Esophagus muscularis mucosa (tissue), 4 donors: ENCODE measurements around the gene IGSF5. TPM values are rescaled to one million over a fixed set of nuclear protein-coding genes. Genes with fewer than 3 reads are reported as not detected.

Experiments used
- DNase-seq: peaks from one replicate; pipeline ENCODE4 v3.0.0-alpha.2; 2017; ENCODE audit errors: extremely low spot score
- H3K27ac ChIP-seq, 4 donors: fragments of 200-600 bp; sonication (generic); replicated peaks in 1 of 4; 1 replicate in 3 of 4; 2 replicates in 1 of 4; pipeline ENCODE4 v1.5.1; 2016 to 2019; ENCODE audit warnings: mild to moderate bottlenecking in 1 of 4
- H3K27me3 ChIP-seq, 4 donors: fragments of 200-600 bp; sonication (generic); one replicate each; pipeline versions ENCODE4 v1.5.1 to v1.6.0; 2016 to 2019
- H3K36me3 ChIP-seq, 4 donors: fragments of 200-600 bp; sonication (generic); one replicate each; pipeline ENCODE4 v1.5.1; 2016 to 2019
- H3K4me1 ChIP-seq, 4 donors: fragments of 200-600 bp; sonication (generic); one replicate each; pipeline ENCODE4 v1.5.1; 2016 to 2019
- H3K4me3 ChIP-seq, 4 donors: fragments of 200-600 bp; sonication (generic); 1 replicate in 2 of 4; 2 replicates in 2 of 4; pipeline ENCODE4 v1.5.1; 2016 to 2019; ENCODE audit warnings: mild to moderate bottlenecking in 4 of 4, moderate library complexity in 1 of 4
- H3K9me3 ChIP-seq, 4 donors: fragments of 200-600 bp; sonication (generic); 1 replicate in 3 of 4; 2 replicates in 1 of 4; pipeline ENCODE4 v1.5.1; 2016 to 2019
- CTCF ChIP-seq, 3 experiments: fragments of 200-600 bp in 2 of 3; fragments of 450-650 bp in 1 of 3; sonication (generic) in 2 of 3; IDR thresholded peaks; one replicate each; pipeline ENCODE4 v1.5.1; 2017 to 2019; ENCODE audit warnings: antibody characterized with exemption in 3 of 3, mild to moderate bottlenecking in 2 of 3, moderate library complexity in 1 of 3
- EP300 ChIP-seq: sonication (generic); formaldehyde crosslinking; IDR thresholded peaks from one replicate; pipeline ENCODE4 v1.6.1; 2017; ENCODE audit warnings: antibody characterized with exemption
- POLR2A ChIP-seq: fragments of 450-650 bp; IDR thresholded peaks from one replicate; pipeline ENCODE4 v1.6.1; 2017; ENCODE audit warnings: antibody characterized with exemption, moderate library complexity, mild to moderate bottlenecking, low read depth
- POLR2AphosphoS5 ChIP-seq, 2 donors: sonication (generic); formaldehyde crosslinking; IDR thresholded peaks; one replicate each; pipeline ENCODE4 v1.6.1; 2017; ENCODE audit warnings: antibody characterized with exemption in 2 of 2
- WGBS: methylation state at CpG from one replicate; pipeline ENCODE4 v1.1.5; 2018; 5-methylcytosine and 5-hydroxymethylcytosine counted together
- intact Hi-C: fragments of 100-400 bp; cut with DNase I; formaldehyde crosslinking; loops from one replicate; pipeline ENCODE4 v1.15.1; 2023
- total RNA-seq, 4 donors: library from RNA; depleted of rRNA; stranded (reverse); fragments of >200 nt; gene quantifications; one replicate each; pipeline versions ENCODE4 v1.1.0 to v1.2.1, GENCODE V29; 2016

Gene IGSF5
- total RNA-seq, 4 donors from 2014 or later, result not detected

- intact Hi-C loops, result loop anchor here (2.0 kb wide), 1 partner anchor 196 kb away; no protein-coding TSS in a partner anchor
- 86% methylated on average over 1 of the region's 1 CpG for WGBS
- Histone ChIP-seq H3K27ac (no peak overlapping the region), H3K4me3 (no peak overlapping the region), H3K4me1 (peaks cover 0 to 4% (median 0%) of the 10 kb centered on the region in 4 donors), H3K9me3 (no peaks in the 10 kb centered on the region), H3K36me3 (no peaks in the 10 kb centered on the region), H3K27me3 (peaks cover 0 to 4% (median 0%) of the 10 kb centered on the region in 4 donors)
- no peak for DNase-seq
- no peak for TF ChIP-seq POLR2A
- TF ChIP-seq EP300, result no peak
- no peak for TF ChIP-seq CTCF (IDR thresholded peaks at IDR 0.05)
- no peak for TF ChIP-seq POLR2AphosphoS5 (IDR thresholded peaks at IDR 0.05)
Observed at GRCh38 chr21:39714331-39714730, 30.7 kb upstream of the IGSF5 start.

GRCh38 chr21:39715804-39716397, 29.1 kb upstream of the IGSF5 start:
- Histone ChIP-seq H3K36me3 (no peaks in the 10 kb centered on the region), H3K4me1 (peaks cover 0 to 4% (median 0%) of the 10 kb centered on the region in 4 donors), H3K27me3 (peaks cover 0 to under 1% (median 0%) of the 10 kb centered on the region in 4 donors), H3K9me3 (no peaks in the 10 kb centered on the region), H3K27ac (no peak overlapping the region), H3K4me3 (no peak overlapping the region)
- intact Hi-C loops, result loop anchor here (2.0 kb wide), 1 partner anchor 197 kb away; no protein-coding TSS in a partner anchor
- no peak for DNase-seq
- WGBS, result 33% methylated on average over 10 of the region's 10 CpGs
- TF ChIP-seq POLR2A (no peak), POLR2AphosphoS5 (IDR thresholded peaks at IDR 0.05) (no peak), CTCF (IDR thresholded peaks at IDR 0.05) (peak; percentile 60 to 70 (median 70))

GRCh38 chr21:39720126-39720778, 24.7 kb upstream of the IGSF5 start:
- Histone ChIP-seq H3K4me1 (peaks cover 0 to 4% (median 0%) of the 10 kb centered on the region in 4 donors), H3K9me3 (peaks cover 0 to 3% (median 0%) of the 10 kb centered on the region in 4 donors), H3K27ac (no peak overlapping the region), H3K27me3 (no peaks in the 10 kb centered on the region), H3K36me3 (no peaks in the 10 kb centered on the region), H3K4me3 (no peak overlapping the region)
- TF ChIP-seq POLR2AphosphoS5 (IDR thresholded peaks at IDR 0.05) (no peak), POLR2A (no peak), CTCF (IDR thresholded peaks at IDR 0.05) (no peak)
- intact Hi-C loops, result no loop called here
- WGBS, result 87% methylated on average over 5 of the region's 5 CpGs
- DNase-seq, result no peak

GRCh38 chr21:39721885-39722284, 23.1 kb upstream of the IGSF5 start:
- no peak overlapping the region for H3K4me3 ChIP-seq
- no peaks in the 10 kb centered on the region for H3K4me1 ChIP-seq
- no peak for TF ChIP-seq POLR2A
- no peak for TF ChIP-seq EP300
- no peak for DNase-seq
- 92% methylated on average over 1 of the region's 1 CpG for WGBS
- H3K27ac ChIP-seq, result no peak overlapping the region
- H3K9me3 ChIP-seq, result peaks cover 0 to 3% (median 0%) of the 10 kb centered on the region in 4 donors
- intact Hi-C loops, result no loop called here
- H3K27me3 ChIP-seq, result no peaks in the 10 kb centered on the region
- H3K36me3 ChIP-seq, result no peaks in the 10 kb centered on the region

GRCh38 chr21:39724944-39725343, 20.0 kb upstream of the IGSF5 start:
- intact Hi-C loops, result no loop called here
- Histone ChIP-seq H3K36me3 (no peaks in the 10 kb centered on the region), H3K27me3 (no peaks in the 10 kb centered on the region), H3K4me1 (peaks cover 0 to 3% (median 1%) of the 10 kb centered on the region in 4 donors), H3K27ac (no peak overlapping the region), H3K4me3 (no peak overlapping the region), H3K9me3 (peaks cover 0 to 3% (median 0%) of the 10 kb centered on the region in 4 donors)
- no peak for DNase-seq
- 81% methylated on average over 5 of the region's 5 CpGs for WGBS
- TF ChIP-seq POLR2A (no peak), POLR2AphosphoS5 (IDR thresholded peaks at IDR 0.05) (no peak), EP300 (no peak), CTCF (IDR thresholded peaks at IDR 0.05) (no peak)
